Naive thymus-derived CD4-positive, alpha-beta T cell (primary cell): ENCODE results near the gene ZNF366. TPM values are rescaled to one million over a fixed set of nuclear protein-coding genes. Genes with fewer than 3 reads are reported as not detected.

ENCODE experiments used
- ATAC-seq: fragments of 150-1000 bp; cut with Tn5 transposase; 2 replicates; pipeline ENCODE4 v1.10.0; 2021; ENCODE audit warnings: mild to moderate bottlenecking, moderate library complexity
- CTCF ChIA-PET: fragments of 350-600 bp; sonication (Branson Sonifier 250); formaldehyde crosslinking; loops from one replicate; lab custom pipeline; 2021; ENCODE audit warnings: antibody characterized with exemption; lab: Charles Lee
- POLR2A ChIA-PET: fragments of 350-600 bp; sonication (Branson Sonifier 250); formaldehyde crosslinking; loops from one replicate; lab custom pipeline; 2021; ENCODE audit warnings: antibody characterized with exemption, inconsistent platforms; lab: Charles Lee
- DNase-seq, 9 donors: peaks; one replicate each; pipeline versions ENCODE4 v3.0.0 to v3.0.0-alpha.2; 2020 to 2022; ENCODE audit warnings: mixed read lengths in 1 of 9
- H3K27ac ChIP-seq: one replicate; pipeline ENCODE4 v1.7.0; 2013; ENCODE audit warnings: mild to moderate bottlenecking, low read depth, low read length, moderate library complexity
- H3K27me3 ChIP-seq, 2 donors: one replicate each; pipeline ENCODE4 v1.7.0; 2013; ENCODE audit warnings: low read length in 2 of 2, mild to moderate bottlenecking in 2 of 2, moderate library complexity in 2 of 2; ENCODE audit not compliant: control insufficient read depth in 2 of 2, insufficient read depth in 2 of 2
- H3K36me3 ChIP-seq, 3 experiments: 1 replicate in 2 of 3; 2 replicates in 1 of 3; pipeline ENCODE4 v1.7.0; 2013; ENCODE audit warnings: low read length in 3 of 3, mild to moderate bottlenecking in 3 of 3, moderate library complexity in 1 of 3; ENCODE audit not compliant: insufficient read depth in 3 of 3, control insufficient read depth in 2 of 3
- H3K4me1 ChIP-seq, 2 donors: one replicate each; pipeline ENCODE4 v1.7.0; 2013; ENCODE audit warnings: low read length in 2 of 2, mild to moderate bottlenecking in 2 of 2, moderate library complexity in 1 of 2; ENCODE audit not compliant: control insufficient read depth in 2 of 2, insufficient read depth in 2 of 2
- H3K4me3 ChIP-seq: 2 replicates; pipeline ENCODE4 v1.7.0; 2013; ENCODE audit warnings: mild to moderate bottlenecking, low read length
- H3K9me3 ChIP-seq, 3 experiments: 1 replicate in 2 of 3; 2 replicates in 1 of 3; pipeline ENCODE4 v1.7.0; 2013; ENCODE audit warnings: low read length in 3 of 3; ENCODE audit not compliant: control insufficient read depth in 2 of 3
- H3K27ac Mint-ChIP-seq, 9 donors: one replicate each; pipeline ENCODE4 v1.8.0; 2020 to 2022; ENCODE audit warnings: mixed read lengths in 9 of 9, mild to moderate bottlenecking in 8 of 9, moderate library complexity in 5 of 9, inconsistent platforms in 2 of 9
- H3K27me3 Mint-ChIP-seq, 5 donors: one replicate each; pipeline ENCODE4 v1.8.0; 2021 to 2022; ENCODE audit warnings: mixed read lengths in 5 of 5, mild to moderate bottlenecking in 1 of 5
- H3K36me3 Mint-ChIP-seq, 5 donors: one replicate each; pipeline ENCODE4 v1.8.0; 2020 to 2022; ENCODE audit warnings: mixed read lengths in 5 of 5, mild to moderate bottlenecking in 3 of 5, inconsistent platforms in 1 of 5
- H3K4me1 Mint-ChIP-seq, 7 donors: one replicate each; pipeline ENCODE4 v1.8.0; 2020 to 2022; ENCODE audit warnings: mixed read lengths in 7 of 7, mild to moderate bottlenecking in 3 of 7, inconsistent platforms in 1 of 7
- H3K4me3 Mint-ChIP-seq, 10 donors: one replicate each; pipeline ENCODE4 v1.8.0; 2020 to 2022; ENCODE audit warnings: mild to moderate bottlenecking in 10 of 10, mixed read lengths in 10 of 10, moderate library complexity in 6 of 10, inconsistent platforms in 2 of 10
- H3K9me3 Mint-ChIP-seq, 11 donors: one replicate each; pipeline ENCODE4 v1.8.0; 2020 to 2022; ENCODE audit warnings: mixed read lengths in 11 of 11, mild to moderate bottlenecking in 4 of 11, inconsistent platforms in 1 of 11, moderate library complexity in 1 of 11
- intact Hi-C, 2 donors: fragments of 100-400 bp; cut with micrococcal nuclease; formaldehyde crosslinking; loops; one replicate each; pipeline ENCODE4 v1.15.1; 2023
- polyA plus RNA-seq, 2 donors: library from polyadenylated mRNA; unstranded; fragments of 300-500 nt; fragmentation: Illumina TruSeq; gene quantifications; one replicate each; pipeline ENCODE4 v1.2.3, GENCODE V29; 2021
- total RNA-seq, 6 experiments: library from RNA in 5 of 6; stranded (reverse) in 5 of 6; gene quantifications; 1 replicate in 5 of 6; 2 replicates in 1 of 6; pipeline ENCODE4 v1.2.3 and lab custom pipeline; 2021 to 2026

ZNF366 gene
- total and polyA plus RNA-seq, 7 experiments from 2014 or later, result 0.11 to 1.1 (median 0.19) TPM; not detected in 4

- Histone ChIP-seq H3K27ac (no peak overlapping the region), H3K9me3 (no peaks in the 10 kb centered on the region), H3K27me3 (no peaks in the 10 kb centered on the region), H3K36me3 (no peaks in the 10 kb centered on the region), H3K4me1 (no peaks in the 10 kb centered on the region), H3K4me3 (no peak overlapping the region)
- H3K4me1 Mint-ChIP-seq, result peaks cover 0 to 4% (median 0%) of the 10 kb centered on the region in 7 donors
- no peak for ATAC-seq
- ChIA-PET CTCF (interaction anchor here (0.5 kb wide), 1 partner anchor 13 kb away, joined by 3 read pairs; no protein-coding TSS in a partner anchor), POLR2A (no interaction called here)
- H3K27ac Mint-ChIP-seq, result peak overlapping the region in 1 of 9 donors; percentile 20
- no peak for DNase-seq
- peaks cover 0 to 1% (median 0%) of the 10 kb centered on the region in 11 donors for H3K9me3 Mint-ChIP-seq
- intact Hi-C loops, result no loop called here
- no peak overlapping the region for H3K4me3 Mint-ChIP-seq
- no peaks in the 10 kb centered on the region for H3K36me3 Mint-ChIP-seq
- peaks cover 0 to 10% (median 6%) of the 10 kb centered on the region in 5 donors for H3K27me3 Mint-ChIP-seq
Observed at GRCh38 chr5:72453246-72453775, 53.9 kb downstream of the ZNF366 start.

- Histone ChIP-seq H3K4me3 (no peak overlapping the region), H3K4me1 (no peaks in the 10 kb centered on the region), H3K27ac (no peak overlapping the region), H3K27me3 (no peaks in the 10 kb centered on the region), H3K9me3 (no peaks in the 10 kb centered on the region), H3K36me3 (no peaks in the 10 kb centered on the region)
- Mint-ChIP-seq H3K4me3 (no peak overlapping the region), H3K27ac (no peak overlapping the region), H3K4me1 (peaks cover 0 to 4% (median 0%) of the 10 kb centered on the region in 7 donors), H3K27me3 (peaks cover 0 to 10% (median 6%) of the 10 kb centered on the region in 5 donors), H3K36me3 (no peaks in the 10 kb centered on the region), H3K9me3 (peaks cover 0 to 1% (median 0%) of the 10 kb centered on the region in 11 donors)
- ChIA-PET POLR2A (no interaction called here), CTCF (no interaction called here)
- no peak for ATAC-seq
- no peak for DNase-seq
- intact Hi-C loops, result no loop called here
Observed at GRCh38 chr5:72452515-72453245, 54.5 kb downstream of the ZNF366 start.

GRCh38 chr5:72451741-72452505 is 55.3 kb downstream of the ZNF366 start:
- Histone ChIP-seq H3K27me3 (no peaks in the 10 kb centered on the region), H3K9me3 (no peaks in the 10 kb centered on the region), H3K4me3 (no peak overlapping the region), H3K27ac (no peak overlapping the region), H3K4me1 (no peaks in the 10 kb centered on the region), H3K36me3 (no peaks in the 10 kb centered on the region)
- intact Hi-C loops, result no loop called here
- DNase-seq (no peak), ATAC-seq (peak; percentile 18)
- peaks cover 0 to 10% (median 6%) of the 10 kb centered on the region in 5 donors for H3K27me3 Mint-ChIP-seq
- H3K9me3 Mint-ChIP-seq, result peaks cover 0 to 1% (median 0%) of the 10 kb centered on the region in 11 donors
- H3K36me3 Mint-ChIP-seq, result no peaks in the 10 kb centered on the region
- ChIA-PET CTCF (no interaction called here), POLR2A (no interaction called here)
- H3K27ac Mint-ChIP-seq, result no peak overlapping the region
- H3K4me3 Mint-ChIP-seq, result no peak overlapping the region
- peaks cover 0 to 4% (median 0%) of the 10 kb centered on the region in 7 donors for H3K4me1 Mint-ChIP-seq

GRCh38 chr5:72448368-72448767 is 58.8 kb downstream of the ZNF366 start:
- DNase-seq (no peak), ATAC-seq (no peak)
- Mint-ChIP-seq H3K27me3 (peaks cover 0 to 14% (median 8%) of the 10 kb centered on the region in 5 donors), H3K4me3 (no peak overlapping the region), H3K4me1 (peaks cover 0 to 4% (median 0%) of the 10 kb centered on the region in 7 donors), H3K9me3 (peaks cover 0 to 1% (median 0%) of the 10 kb centered on the region in 11 donors), H3K36me3 (no peaks in the 10 kb centered on the region), H3K27ac (no peak overlapping the region)
- CTCF ChIA-PET, result no interaction called here
- POLR2A ChIA-PET, result no interaction called here
- Histone ChIP-seq H3K9me3 (no peaks in the 10 kb centered on the region), H3K4me1 (no peaks in the 10 kb centered on the region), H3K27me3 (no peaks in the 10 kb centered on the region), H3K4me3 (no peak overlapping the region), H3K27ac (no peak overlapping the region), H3K36me3 (no peaks in the 10 kb centered on the region)
- intact Hi-C loops, result no loop called here

- Histone ChIP-seq H3K27me3 (no peaks in the 10 kb centered on the region), H3K27ac (no peak overlapping the region), H3K4me3 (no peak overlapping the region), H3K36me3 (no peaks in the 10 kb centered on the region), H3K9me3 (no peaks in the 10 kb centered on the region), H3K4me1 (no peaks in the 10 kb centered on the region)
- Mint-ChIP-seq H3K36me3 (no peaks in the 10 kb centered on the region), H3K9me3 (peaks cover 0 to 1% (median 0%) of the 10 kb centered on the region in 11 donors), H3K27ac (no peak overlapping the region), H3K4me3 (no peak overlapping the region), H3K27me3 (peaks cover 0 to 14% (median 8%) of the 10 kb centered on the region in 5 donors), H3K4me1 (peaks cover 0 to 4% (median 0%) of the 10 kb centered on the region in 7 donors)
- DNase-seq (no peak), ATAC-seq (no peak)
- intact Hi-C loops, result no loop called here
- ChIA-PET POLR2A (no interaction called here), CTCF (no interaction called here)
Observed at GRCh38 chr5:72447751-72448150, 59.5 kb downstream of the ZNF366 start.

- POLR2A ChIA-PET, result no interaction called here
- CTCF ChIA-PET, result no interaction called here
- no peak for ATAC-seq
Observed at GRCh38 chr5:72445969-72446368, 61.2 kb downstream of the ZNF366 start.

More at GRCh38 chr5:72445969-72446368, 61.2 kb downstream of the ZNF366 start:
- Mint-ChIP-seq H3K4me1 (no peaks in the 10 kb centered on the region), H3K36me3 (no peaks in the 10 kb centered on the region), H3K9me3 (peaks cover 0 to 2% (median 0%) of the 10 kb centered on the region in 11 donors), H3K4me3 (no peak overlapping the region), H3K27ac (no peak overlapping the region), H3K27me3 (peaks cover 0 to 14% (median 5%) of the 10 kb centered on the region in 5 donors)
- Histone ChIP-seq H3K9me3 (no peaks in the 10 kb centered on the region), H3K4me3 (no peak overlapping the region), H3K36me3 (no peaks in the 10 kb centered on the region), H3K4me1 (no peaks in the 10 kb centered on the region), H3K27ac (no peak overlapping the region), H3K27me3 (no peaks in the 10 kb centered on the region)
- no peak for DNase-seq
- intact Hi-C loops, result no loop called here
